Muscle layer of duodenum (tissue), 2 donors: ENCODE results near the gene SLC6A6.
A peak's percentile ranks its signal among the peaks of the same experiment; 100 is the strongest.

Experiments
- H3K27ac ChIP-seq: one replicate; pipeline ENCODE4 v1.7.0; 2013; ENCODE audit warnings: mild to moderate bottlenecking, low read length
- H3K27me3 ChIP-seq: one replicate; pipeline ENCODE4 v1.7.0; 2013; ENCODE audit warnings: low read depth, mild to moderate bottlenecking, control low read depth, low read length
- H3K36me3 ChIP-seq, 2 donors: one replicate each; pipeline ENCODE4 v1.7.0; 2013; ENCODE audit warnings: low read length in 2 of 2, control low read depth in 1 of 2, mild to moderate bottlenecking in 1 of 2; ENCODE audit not compliant: insufficient read depth in 2 of 2, control insufficient read depth in 1 of 2
- H3K4me1 ChIP-seq, 2 donors: one replicate each; pipeline ENCODE4 v1.7.0; 2013; ENCODE audit warnings: low read length in 2 of 2, mild to moderate bottlenecking in 2 of 2, control low read depth in 1 of 2, moderate library complexity in 1 of 2; ENCODE audit not compliant: insufficient read depth in 2 of 2, control insufficient read depth in 1 of 2
- H3K4me3 ChIP-seq, 2 donors: one replicate each; pipeline ENCODE4 v1.7.0; 2013; ENCODE audit warnings: low read length in 2 of 2, low read depth in 1 of 2, mild to moderate bottlenecking in 1 of 2
- H3K9me3 ChIP-seq, 2 donors: one replicate each; pipeline ENCODE4 v1.7.0; 2013; ENCODE audit warnings: low read length in 2 of 2, control low read depth in 1 of 2, mild to moderate bottlenecking in 1 of 2; ENCODE audit not compliant: control insufficient read depth in 1 of 2
- donor health status: healthy.

The SLC6A6 gene

DNA sequence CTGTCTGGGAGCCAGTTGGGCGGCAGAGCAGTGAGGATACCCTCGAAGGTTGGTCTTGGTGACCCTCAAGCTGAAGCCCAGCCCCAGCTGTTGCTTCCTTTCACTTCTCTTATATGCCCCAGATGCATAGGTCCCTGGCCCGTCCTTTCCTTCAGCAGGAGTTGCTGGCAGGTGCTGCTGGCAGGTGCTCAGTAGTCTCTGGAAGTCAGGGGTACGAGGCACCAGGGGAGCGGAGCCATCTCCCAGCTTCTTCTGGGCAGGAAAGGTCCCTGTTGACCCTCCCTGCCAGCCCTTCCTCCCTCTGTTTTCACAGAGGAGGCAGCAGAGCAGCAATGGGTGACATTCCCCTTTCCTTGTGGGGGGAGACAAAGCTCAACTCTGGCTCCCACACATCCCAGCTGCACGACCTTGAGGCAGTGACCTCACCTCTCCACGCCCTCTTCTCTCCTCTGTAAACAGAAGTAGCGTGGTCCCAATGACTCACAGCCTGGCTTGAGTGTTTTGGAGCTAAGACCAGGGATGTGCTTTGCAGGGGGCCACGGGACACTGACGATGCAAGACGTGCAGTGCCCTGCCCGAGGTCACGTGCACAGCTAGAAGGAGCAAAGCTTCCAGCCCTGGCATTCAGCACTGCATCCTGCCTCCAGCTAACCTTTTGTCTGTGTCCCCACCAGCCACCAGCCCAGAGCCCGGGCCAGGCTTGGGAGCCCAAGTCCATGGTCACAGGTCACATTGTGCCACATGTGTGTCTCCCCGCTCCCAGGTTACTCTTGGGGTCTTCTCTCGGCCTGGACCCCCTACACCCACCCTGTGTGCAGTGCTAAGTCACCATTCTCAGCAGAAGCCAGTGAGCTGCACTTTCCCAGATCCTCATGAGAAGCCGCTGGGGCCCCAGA is 49.7 kb downstream of the SLC6A6 start:
- Histone ChIP-seq H3K36me3 (peaks cover 16 to 22% of the 10 kb centered on the region in 2 donors), H3K4me1 (peaks cover 23 to 35% of the 10 kb centered on the region in 2 donors), H3K27me3 (no peaks in the 10 kb centered on the region), H3K4me3 (peak overlapping the region in 1 of 2 donors; percentile 21), H3K27ac (peak overlapping the region; percentile 88), H3K9me3 (no peaks in the 10 kb centered on the region)

DNA sequence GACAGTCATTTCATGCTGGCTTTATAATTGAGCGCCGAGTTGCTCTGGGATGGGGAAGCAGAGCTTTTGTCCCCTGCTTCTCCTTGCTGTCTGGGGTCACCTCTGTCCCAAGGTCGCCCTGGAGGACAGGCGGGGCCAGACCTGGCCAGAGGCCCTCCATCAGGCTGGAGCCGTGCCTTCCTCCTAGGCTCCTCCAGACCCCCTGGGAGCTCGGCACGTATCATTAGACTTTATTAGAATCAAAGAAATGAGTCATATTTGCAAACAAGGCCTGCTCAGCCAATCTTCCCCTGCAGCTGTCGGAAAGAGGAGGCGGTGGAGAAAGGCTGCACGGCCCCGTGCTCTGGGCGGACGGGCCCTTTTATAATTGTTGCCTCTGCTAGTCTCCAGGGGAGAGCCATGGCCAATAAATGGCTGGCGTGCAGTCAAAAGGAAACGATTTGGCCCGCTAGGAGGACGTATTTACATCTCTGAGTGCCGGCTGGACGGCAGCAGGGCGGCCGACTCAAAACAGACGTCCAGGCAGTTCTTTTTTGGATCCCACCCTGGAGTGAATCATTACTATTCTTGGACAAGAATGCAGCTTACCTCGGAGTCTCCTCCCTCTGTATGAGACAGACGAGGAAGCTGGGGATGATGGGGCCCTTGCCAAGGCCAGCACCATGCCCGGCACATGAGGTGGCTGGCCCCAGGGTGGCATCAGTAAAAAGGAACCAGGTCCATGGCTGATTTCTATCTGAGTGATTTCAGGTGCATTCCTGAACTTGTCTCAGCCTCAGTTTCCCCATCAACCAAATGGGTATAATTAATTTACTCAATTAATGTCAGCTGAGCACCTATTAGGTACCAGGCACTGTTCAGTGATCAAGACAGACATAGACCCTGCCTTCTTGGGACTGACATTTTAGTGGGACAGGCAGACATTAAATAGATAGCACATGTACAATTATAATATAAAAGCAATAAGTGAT is 50.6 kb downstream of the SLC6A6 start:
- no peaks in the 10 kb centered on the region for H3K9me3 ChIP-seq
- H3K27me3 ChIP-seq: no peaks in the 10 kb centered on the region
- H3K4me3 ChIP-seq: peak overlapping the region in 1 of 2 donors; percentile 21
- peak overlapping the region; percentile 88 for H3K27ac ChIP-seq
- H3K4me1 ChIP-seq: peaks cover 23 to 35% of the 10 kb centered on the region in 2 donors
- H3K36me3 ChIP-seq: peaks cover 7 to 13% of the 10 kb centered on the region in 2 donors

DNA sequence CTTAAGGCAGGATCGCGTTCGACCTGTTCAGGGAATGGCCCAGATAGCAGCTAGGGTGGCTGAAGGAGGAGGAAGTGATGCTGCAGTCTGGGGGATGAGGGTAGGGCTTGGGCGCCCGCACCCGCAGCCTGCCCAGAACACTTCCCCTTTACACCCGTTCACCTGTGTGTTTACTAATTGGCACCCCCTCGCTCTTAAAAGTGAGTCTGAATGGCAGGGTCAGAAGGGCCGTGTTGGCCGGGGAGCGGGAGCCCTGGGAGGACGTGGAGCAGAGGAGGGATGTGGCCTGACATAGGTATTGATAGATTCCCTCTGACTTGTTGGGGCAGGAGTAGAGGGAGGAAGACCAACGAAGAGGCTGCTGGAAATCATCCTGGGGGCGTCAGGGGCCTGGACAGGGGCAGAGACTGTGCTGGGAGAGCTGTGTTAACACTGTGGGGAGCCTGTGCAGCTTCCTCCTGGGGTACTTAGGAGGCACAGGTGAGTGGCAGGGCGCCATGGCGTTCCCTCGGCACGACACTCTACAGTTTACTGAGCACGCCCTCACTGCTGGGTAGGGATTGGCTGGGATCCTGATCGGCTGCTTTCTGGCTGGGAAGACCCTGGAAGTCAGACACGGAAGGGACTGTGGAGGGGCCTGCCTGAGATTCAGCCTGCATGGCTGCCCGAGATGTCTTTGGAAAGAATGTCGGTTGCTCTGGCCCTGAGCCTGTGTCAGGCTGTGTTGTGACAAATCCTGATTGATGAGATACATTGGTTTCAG is 51.7 kb downstream of the SLC6A6 start:
- Histone ChIP-seq H3K9me3 (no peaks in the 10 kb centered on the region), H3K4me3 (no peak overlapping the region), H3K27ac (peak overlapping the region; percentile 88), H3K36me3 (peaks cover 0 to 9% of the 10 kb centered on the region in 2 donors), H3K4me1 (peaks cover 23 to 35% of the 10 kb centered on the region in 2 donors), H3K27me3 (no peaks in the 10 kb centered on the region)

DNA sequence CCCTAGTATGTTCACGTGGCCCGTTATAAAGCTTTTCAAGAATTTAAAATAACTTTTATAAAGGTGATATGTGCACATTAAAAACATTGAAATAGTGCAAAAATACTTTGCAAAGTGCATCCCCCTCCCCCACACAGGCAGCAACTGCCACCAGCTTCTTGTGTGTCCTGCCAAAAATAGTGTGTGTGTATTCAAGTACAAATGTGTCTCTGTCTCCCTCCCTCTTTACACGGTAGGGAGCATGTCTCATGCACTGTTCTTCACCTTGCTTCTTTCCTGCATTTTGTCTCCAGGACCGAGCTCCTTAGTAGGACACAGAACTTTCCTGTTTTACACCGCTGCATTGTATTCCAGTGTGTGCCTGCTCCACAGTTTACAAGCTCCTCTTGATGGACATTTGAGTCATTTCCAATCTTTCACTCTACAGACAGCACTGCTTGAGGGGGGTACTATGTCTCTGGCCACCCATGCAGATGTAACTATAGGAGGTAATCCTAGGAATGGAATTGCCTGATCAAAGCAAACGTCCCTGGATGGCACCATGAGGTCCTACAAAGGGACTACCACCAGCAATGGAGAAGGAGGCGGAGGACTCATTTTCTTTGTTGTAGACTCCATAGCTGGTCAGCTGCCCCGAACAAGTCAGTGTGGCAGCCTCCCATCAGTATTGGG is 52.4 kb downstream of the SLC6A6 start:
- Histone ChIP-seq H3K27ac (no peak overlapping the region), H3K36me3 (peaks cover 0 to 9% of the 10 kb centered on the region in 2 donors), H3K27me3 (no peaks in the 10 kb centered on the region), H3K4me1 (peaks cover 23 to 35% of the 10 kb centered on the region in 2 donors), H3K4me3 (no peak overlapping the region), H3K9me3 (no peaks in the 10 kb centered on the region)

DNA sequence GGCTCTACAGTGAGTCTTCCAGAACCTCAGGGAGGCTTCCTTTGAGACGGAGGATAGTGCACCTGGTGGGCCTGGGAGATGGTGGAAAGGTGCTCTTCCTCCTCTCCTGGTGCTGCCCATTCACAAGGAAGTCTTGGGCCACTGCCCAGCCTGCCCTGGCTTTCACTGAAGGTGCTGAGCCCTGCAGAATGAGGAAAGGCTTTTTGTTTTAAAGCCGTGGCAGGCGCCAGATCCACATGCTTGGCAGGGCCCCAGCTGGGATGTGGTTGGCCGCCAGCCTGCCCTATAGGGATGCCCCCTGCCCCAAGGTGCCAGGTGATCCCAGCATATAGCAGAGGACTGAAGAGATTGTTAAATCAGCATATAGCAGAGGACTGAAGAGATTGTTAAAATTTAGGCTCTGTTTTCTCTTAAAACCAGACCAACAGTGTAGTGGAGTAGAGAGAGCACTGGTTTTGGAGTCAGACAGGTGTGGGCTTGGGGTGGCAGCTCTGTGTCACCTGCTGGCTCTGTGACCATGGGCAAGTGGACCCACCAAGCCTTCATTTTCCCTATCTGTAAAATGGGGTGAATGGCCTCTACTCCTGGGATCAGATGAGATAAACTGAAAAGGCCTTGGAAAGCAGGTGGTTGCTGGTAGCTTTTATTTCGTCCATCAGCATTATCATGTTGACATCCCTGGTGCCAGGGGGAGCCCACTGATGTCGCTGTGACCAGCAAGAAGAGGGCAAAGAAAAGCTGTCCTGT is 53.3 kb downstream of the SLC6A6 start:
- H3K27me3 ChIP-seq: no peaks in the 10 kb centered on the region
- H3K36me3 ChIP-seq: peaks cover 0 to 6% of the 10 kb centered on the region in 2 donors
- H3K4me3 ChIP-seq: no peak overlapping the region
- H3K9me3 ChIP-seq: no peaks in the 10 kb centered on the region
- H3K27ac ChIP-seq: no peak overlapping the region
- peaks cover 23 to 38% of the 10 kb centered on the region in 2 donors for H3K4me1 ChIP-seq

DNA sequence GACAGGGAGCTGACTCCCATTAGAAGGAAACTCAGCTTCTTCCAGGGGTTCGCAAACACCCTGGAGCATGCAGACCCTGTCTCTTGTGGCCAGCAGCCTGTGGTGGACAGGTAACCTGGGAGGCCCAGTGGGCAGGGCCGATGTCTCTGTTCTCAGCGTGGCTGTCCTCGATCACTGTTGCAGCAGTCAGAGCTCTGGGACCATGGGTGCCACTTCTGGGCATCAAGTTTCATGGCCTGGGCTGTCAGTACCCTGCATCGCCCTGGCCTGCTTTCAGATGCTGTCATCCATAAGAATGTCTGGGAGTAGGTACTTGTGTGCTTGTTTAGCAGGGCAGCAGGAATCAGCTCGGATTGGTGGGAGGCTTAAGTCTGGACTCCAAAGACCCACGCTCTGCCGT is 54.4 kb downstream of the SLC6A6 start:
- Histone ChIP-seq H3K27me3 (no peaks in the 10 kb centered on the region), H3K4me3 (no peak overlapping the region), H3K36me3 (peaks cover 0 to 2% of the 10 kb centered on the region in 2 donors), H3K4me1 (peaks cover 18 to 45% of the 10 kb centered on the region in 2 donors), H3K9me3 (no peaks in the 10 kb centered on the region), H3K27ac (no peak overlapping the region)

DNA sequence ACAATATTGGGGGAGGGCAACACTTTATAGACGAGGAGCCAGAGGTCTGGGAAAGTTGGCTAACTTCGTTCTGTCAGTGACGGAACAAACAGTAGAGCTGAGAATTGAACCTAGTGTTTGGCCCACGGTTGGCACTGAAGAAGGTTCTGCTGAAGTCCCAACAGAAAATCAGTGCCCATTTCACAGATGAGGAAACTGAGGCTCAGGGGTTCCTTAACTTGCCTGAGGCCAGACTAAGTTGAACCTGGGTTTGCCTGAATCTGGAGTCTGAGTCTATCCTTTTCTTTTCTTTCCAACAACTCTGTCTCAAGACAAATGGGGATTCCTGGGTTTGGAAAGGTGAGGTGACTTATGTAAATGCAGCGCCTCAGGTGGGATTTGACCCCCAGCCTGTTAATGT is 55.1 kb downstream of the SLC6A6 start:
- Histone ChIP-seq H3K27ac (no peak overlapping the region), H3K27me3 (no peaks in the 10 kb centered on the region), H3K9me3 (no peaks in the 10 kb centered on the region), H3K36me3 (peaks cover 0 to 2% of the 10 kb centered on the region in 2 donors), H3K4me3 (no peak overlapping the region), H3K4me1 (peaks cover 11 to 41% of the 10 kb centered on the region in 2 donors)

DNA sequence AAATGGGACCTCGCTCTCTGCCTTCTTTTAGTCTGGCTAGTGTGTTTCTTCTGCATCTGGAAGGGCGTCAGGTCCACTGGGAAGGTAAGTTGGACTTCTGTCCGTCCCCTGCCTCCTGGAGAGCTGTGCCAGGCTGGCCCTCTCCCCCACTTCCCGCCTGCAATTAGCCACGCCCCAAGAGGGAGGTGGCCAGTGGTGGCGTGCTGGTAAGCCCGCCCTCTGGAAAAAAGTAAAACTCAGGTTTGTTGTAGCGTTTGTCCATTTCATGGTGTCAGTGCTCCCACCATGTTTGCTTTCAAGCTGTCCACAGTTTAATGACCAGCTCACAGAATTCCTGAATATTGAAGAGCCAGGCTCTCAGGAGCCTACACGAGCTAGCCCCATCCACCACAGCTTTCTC is 55.6 kb downstream of the SLC6A6 start:
- Histone ChIP-seq H3K4me3 (no peak overlapping the region), H3K27ac (no peak overlapping the region), H3K27me3 (no peaks in the 10 kb centered on the region), H3K4me1 (peaks cover 8 to 35% of the 10 kb centered on the region in 2 donors), H3K36me3 (peaks cover 1 to 2% of the 10 kb centered on the region in 2 donors), H3K9me3 (no peaks in the 10 kb centered on the region)

DNA sequence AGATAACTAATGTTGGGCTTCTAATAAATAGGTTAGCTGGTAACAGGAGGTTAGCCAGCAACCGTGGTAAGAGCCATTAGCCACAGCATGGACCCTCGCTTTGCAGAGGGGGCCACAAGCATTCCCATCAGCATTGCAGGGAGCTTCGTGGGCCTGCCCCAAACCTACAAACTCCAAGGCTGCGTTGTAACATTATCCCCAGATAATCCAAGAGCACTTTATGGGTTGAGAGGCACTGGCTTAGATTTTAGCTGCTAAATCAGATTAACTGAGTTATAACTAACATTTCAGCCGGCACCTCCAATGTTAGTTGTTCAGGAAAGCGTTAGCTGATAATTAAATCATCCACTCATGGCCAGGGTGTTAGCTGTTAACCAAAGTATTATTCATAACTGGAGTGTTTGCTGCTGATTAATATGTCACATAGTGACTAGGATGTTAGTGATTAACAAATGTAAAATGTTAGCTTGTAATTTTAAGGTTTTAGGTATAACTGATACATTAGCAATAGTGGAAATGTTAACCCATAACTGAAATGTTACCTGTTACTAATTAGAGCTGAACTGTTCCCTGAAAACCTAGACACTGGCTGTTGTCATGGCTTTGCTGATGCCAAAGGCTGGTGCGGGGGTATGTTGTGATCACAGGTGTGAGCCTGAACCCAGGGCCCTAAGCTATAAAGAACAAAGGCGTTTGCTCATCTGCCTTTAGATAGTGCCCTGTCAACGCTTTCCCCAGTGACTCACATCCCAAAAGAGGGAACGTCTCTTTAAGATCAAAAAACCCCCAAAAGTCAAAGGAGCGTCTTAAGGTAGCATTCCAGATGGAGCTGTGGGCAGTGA is 56.2 kb downstream of the SLC6A6 start:
- Histone ChIP-seq H3K9me3 (no peaks in the 10 kb centered on the region), H3K4me3 (no peak overlapping the region), H3K36me3 (peaks cover 2 to 8% of the 10 kb centered on the region in 2 donors), H3K4me1 (peaks cover 3 to 29% of the 10 kb centered on the region in 2 donors), H3K27me3 (no peaks in the 10 kb centered on the region), H3K27ac (no peak overlapping the region)
